Kidney glomerular epithelial cell (primary cell): ENCODE results near the gene ELF5.

ENCODE experiments used
- DNase-seq: peaks from one replicate; lab custom pipeline; 2025; lab: John Stamatoyannopoulos, UW

ELF5 gene

GRCh38 chr11:34493468-34493867 is 20.1 kb downstream of the ELF5 start:
- no peak for DNase-seq

- DNase-seq: peak; percentile 66
These were observed 20.7 kb downstream of the ELF5 start for GRCh38 chr11:34492806-34493414.

- DNase-seq: no peak
These were observed 23.3 kb downstream of the ELF5 start for GRCh38 chr11:34490304-34490703.

- no peak for DNase-seq
These were observed 24.6 kb downstream of the ELF5 start for GRCh38 chr11:34488855-34489557.

- no peak for DNase-seq
These were observed 26.2 kb downstream of the ELF5 start for GRCh38 chr11:34487430-34487829.

- DNase-seq: no peak
These were observed 30.3 kb downstream of the ELF5 start for GRCh38 chr11:34483106-34483874.

GRCh38 chr11:34481307-34481706 is 32.3 kb downstream of the ELF5 start:
- DNase-seq: peak; percentile 35

- peak; percentile 14 for DNase-seq
These were observed 33.3 kb downstream of the ELF5 start for GRCh38 chr11:34480314-34480713.

- no peak for DNase-seq
These were observed 34.5 kb downstream of the ELF5 start for GRCh38 chr11:34478845-34479663.

GRCh38 chr11:34476849-34477248 is 36.7 kb downstream of the ELF5 start:
- DNase-seq: no peak

GRCh38 chr11:34475656-34476055 is 37.9 kb downstream of the ELF5 start:
- no peak for DNase-seq

- no peak for DNase-seq
These were observed 39.9 kb downstream of the ELF5 start for GRCh38 chr11:34473603-34474169.

- DNase-seq: peak; percentile 23
These were observed 45.3 kb downstream of the ELF5 start for GRCh38 chr11:34468209-34468841.

- DNase-seq: no peak
These were observed 46.6 kb downstream of the ELF5 start for GRCh38 chr11:34466802-34467488.

GRCh38 chr11:34464591-34465051 is 49.0 kb downstream of the ELF5 start:
- no peak for DNase-seq

- no peak for DNase-seq
These were observed 52.4 kb downstream of the ELF5 start for GRCh38 chr11:34461215-34461614.

GRCh38 chr11:34460278-34460677 is 53.3 kb downstream of the ELF5 start:
- DNase-seq: no peak

- no peak for DNase-seq
These were observed 54.0 kb downstream of the ELF5 start for GRCh38 chr11:34459507-34460162.

GRCh38 chr11:34458525-34458924 is 55.1 kb downstream of the ELF5 start:
- no peak for DNase-seq

- no peak for DNase-seq
These were observed 56.0 kb downstream of the ELF5 start for GRCh38 chr11:34457607-34458006.
